Left lung (tissue), 10 donors: ENCODE data around the gene GPR37L1. TPM values are rescaled to one million over a fixed set of nuclear protein-coding genes. Genes with fewer than 3 reads are reported as not detected.

Source experiments
- ATAC-seq: fragments of 200-7000 bp; cut with Tn5 transposase; one replicate; pipeline ENCODE4 v1.9.1; 2020; ENCODE audit warnings: moderate library complexity
- DNase-seq, 4 donors: peaks; one replicate each; pipeline ENCODE4 v3.0.0-alpha.2; 2013 to 2020
- H3K27ac ChIP-seq, 2 donors: fragments of 200-600 bp; sonication (generic) in 1 of 2; one replicate each; pipeline versions ENCODE4 v1.5.0 to v1.8.0; 2020 to 2021
- H3K27me3 ChIP-seq, 2 donors: fragments of 200-600 bp; sonication (generic) in 1 of 2; one replicate each; pipeline versions ENCODE4 v1.5.0 to v1.8.0; 2020 to 2021
- H3K36me3 ChIP-seq, 2 donors: fragments of 200-600 bp; sonication (generic) in 1 of 2; one replicate each; pipeline versions ENCODE4 v1.5.0 to v1.8.0; 2020 to 2021
- H3K4me1 ChIP-seq, 2 donors: fragments of 200-600 bp; one replicate each; pipeline ENCODE4 v1.8.0; 2021
- H3K4me3 ChIP-seq, 2 donors: fragments of 200-600 bp; sonication (generic) in 1 of 2; one replicate each; pipeline versions ENCODE4 v1.5.0 to v1.8.0; 2020 to 2021; ENCODE audit warnings: mild to moderate bottlenecking in 1 of 2
- H3K9me3 ChIP-seq, 2 donors: fragments of 200-600 bp; sonication (generic) in 1 of 2; one replicate each; pipeline versions ENCODE4 v1.5.0 to v1.8.0; 2020 to 2021
- intact Hi-C, 2 donors: fragments of 100-400 bp; cut with DNase I; formaldehyde crosslinking; loops; one replicate each; pipeline versions ENCODE4 v1.11.2 to v1.14.2; 2022
- polyA plus RNA-seq, 6 donors: library from polyadenylated mRNA; unstranded; fragments of 120-200 nt; gene quantifications; one replicate each; pipeline ENCODE4 v1.2.1, GENCODE V29; 2013; ENCODE audit not compliant: insufficient read length in 6 of 6
- total RNA-seq, 2 donors: library from RNA; stranded (reverse); fragmentation: NEBNext Ultra II Directional; extraction: Animal tissue kit (Norgen Biotek cat#: 25700); gene quantifications; one replicate each; pipeline ENCODE4 v1.2.1, GENCODE V29; 2021
- TF ChIP-seq, protein P1 (sequence below), 2 donors: fragments of 200-600 bp; sonication (generic) in 1 of 2; IDR thresholded peaks; one replicate each; pipeline versions ENCODE4 v1.5.0 to v1.8.0; 2021; ENCODE audit warnings: antibody characterized with exemption in 2 of 2
- donor health status: DM: no; HTN: yes; CAD: no.
- donor health status: DM: no; HTN: no; CAD: no.

Gene GPR37L1
- total and polyA plus RNA-seq, 8 donors, result 0.05 to 0.20 (median 0.10) TPM

GRCh38 chr1:202146279-202146678, 23.6 kb downstream of the GPR37L1 start:
- peaks cover 0 to 31% of the 10 kb centered on the region in 2 donors for H3K36me3 ChIP-seq
- H3K4me1 ChIP-seq, result peaks cover 13 to 28% of the 10 kb centered on the region in 2 donors
- no peaks in the 10 kb centered on the region for H3K9me3 ChIP-seq
- H3K27ac ChIP-seq, result no peak overlapping the region
- TF ChIP-seq, protein P1, sequence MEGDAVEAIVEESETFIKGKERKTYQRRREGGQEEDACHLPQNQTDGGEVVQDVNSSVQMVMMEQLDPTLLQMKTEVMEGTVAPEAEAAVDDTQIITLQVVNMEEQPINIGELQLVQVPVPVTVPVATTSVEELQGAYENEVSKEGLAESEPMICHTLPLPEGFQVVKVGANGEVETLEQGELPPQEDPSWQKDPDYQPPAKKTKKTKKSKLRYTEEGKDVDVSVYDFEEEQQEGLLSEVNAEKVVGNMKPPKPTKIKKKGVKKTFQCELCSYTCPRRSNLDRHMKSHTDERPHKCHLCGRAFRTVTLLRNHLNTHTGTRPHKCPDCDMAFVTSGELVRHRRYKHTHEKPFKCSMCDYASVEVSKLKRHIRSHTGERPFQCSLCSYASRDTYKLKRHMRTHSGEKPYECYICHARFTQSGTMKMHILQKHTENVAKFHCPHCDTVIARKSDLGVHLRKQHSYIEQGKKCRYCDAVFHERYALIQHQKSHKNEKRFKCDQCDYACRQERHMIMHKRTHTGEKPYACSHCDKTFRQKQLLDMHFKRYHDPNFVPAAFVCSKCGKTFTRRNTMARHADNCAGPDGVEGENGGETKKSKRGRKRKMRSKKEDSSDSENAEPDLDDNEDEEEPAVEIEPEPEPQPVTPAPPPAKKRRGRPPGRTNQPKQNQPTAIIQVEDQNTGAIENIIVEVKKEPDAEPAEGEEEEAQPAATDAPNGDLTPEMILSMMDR (IDR thresholded peaks at IDR 0.05), result no peak
- ATAC-seq (no peak), DNase-seq (no peak)
- no peak overlapping the region for H3K4me3 ChIP-seq
- intact Hi-C loops, result no loop called here
- H3K27me3 ChIP-seq, result no peaks in the 10 kb centered on the region

- ATAC-seq (no peak), DNase-seq (peak in 1 of 4 donors; percentile 35)
- peaks cover 13 to 21% of the 10 kb centered on the region in 2 donors for H3K4me1 ChIP-seq
- peaks cover 0 to 38% of the 10 kb centered on the region in 2 donors for H3K36me3 ChIP-seq
- intact Hi-C loops, result no loop called here
- TF ChIP-seq, protein P1 (IDR thresholded peaks at IDR 0.05), result no peak
- H3K4me3 ChIP-seq, result no peak overlapping the region
- H3K27ac ChIP-seq, result no peak overlapping the region
- no peaks in the 10 kb centered on the region for H3K27me3 ChIP-seq
- H3K9me3 ChIP-seq, result no peaks in the 10 kb centered on the region
Measured at GRCh38 chr1:202146993-202147392, 24.3 kb downstream of the GPR37L1 start.

GRCh38 chr1:202148391-202148790, 25.7 kb downstream of the GPR37L1 start:
- no peak overlapping the region for H3K27ac ChIP-seq
- H3K9me3 ChIP-seq, result no peaks in the 10 kb centered on the region
- H3K4me1 ChIP-seq, result peaks cover 5 to 8% of the 10 kb centered on the region in 2 donors
- no peaks in the 10 kb centered on the region for H3K27me3 ChIP-seq
- ATAC-seq (no peak), DNase-seq (peak in 1 of 4 donors; percentile 48)
- intact Hi-C loops, result no loop called here
- H3K36me3 ChIP-seq, result peaks cover 0 to 49% of the 10 kb centered on the region in 2 donors
- TF ChIP-seq, protein P1 (IDR thresholded peaks at IDR 0.05), result no peak
- H3K4me3 ChIP-seq, result no peak overlapping the region

DNA sequence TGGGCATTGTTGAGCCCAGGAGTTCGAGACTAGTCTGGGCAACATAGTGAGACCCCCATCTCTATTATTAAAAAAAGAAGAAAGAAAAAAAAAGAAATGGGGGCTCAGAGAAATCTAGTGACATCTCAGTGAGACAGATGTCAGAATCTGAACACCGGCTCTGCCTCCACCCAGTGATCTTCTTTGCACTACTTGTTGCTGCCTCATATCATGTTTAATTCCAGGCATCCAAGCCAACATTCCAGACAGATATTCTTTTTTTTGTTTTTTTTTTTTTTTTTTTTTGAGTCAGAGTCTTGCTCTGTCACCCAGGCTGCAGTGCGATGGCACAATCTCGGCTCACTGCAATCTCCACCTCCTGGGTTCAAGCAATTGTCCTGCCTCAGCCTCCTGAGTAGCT, 26.8 kb downstream of the GPR37L1 start:
- H3K9me3 ChIP-seq, result no peaks in the 10 kb centered on the region
- intact Hi-C loops, result no loop called here
- H3K27ac ChIP-seq, result no peak overlapping the region
- DNase-seq (no peak), ATAC-seq (no peak)
- H3K27me3 ChIP-seq, result no peaks in the 10 kb centered on the region
- H3K36me3 ChIP-seq, result peaks cover 0 to 53% of the 10 kb centered on the region in 2 donors
- TF ChIP-seq, protein P1 (IDR thresholded peaks at IDR 0.05), result no peak
- peaks cover 6 to 20% of the 10 kb centered on the region in 2 donors for H3K4me1 ChIP-seq
- no peak overlapping the region for H3K4me3 ChIP-seq

DNA sequence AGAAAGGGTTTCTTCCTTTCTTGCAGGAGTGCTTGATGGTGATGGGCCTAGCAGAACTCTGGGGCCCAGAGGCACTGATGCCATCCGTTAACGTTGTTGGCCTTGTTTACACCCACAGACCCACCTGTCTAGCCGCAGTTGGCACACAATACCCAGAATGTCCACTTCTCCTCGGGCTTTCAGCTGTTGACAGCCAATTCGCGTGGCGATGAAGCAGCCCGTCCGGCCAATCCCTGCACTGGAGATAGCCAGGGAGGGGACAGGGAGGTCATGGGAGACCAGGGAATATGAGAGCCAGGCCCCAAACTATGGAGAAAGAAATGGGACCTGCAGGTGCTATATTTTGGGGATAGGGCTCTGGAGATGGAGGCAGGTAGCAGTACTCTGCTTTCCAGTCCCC, 27.5 kb downstream of the GPR37L1 start:
- intact Hi-C loops, result no loop called here
- no peak for ATAC-seq
- peaks cover 12 to 22% of the 10 kb centered on the region in 2 donors for H3K4me1 ChIP-seq

More for the DNA sequence above, 27.5 kb downstream of the GPR37L1 start:
- DNase-seq, result peak in 1 of 4 donors; percentile 46
- TF ChIP-seq, protein P1 (IDR thresholded peaks at IDR 0.05), result no peak
- Histone ChIP-seq H3K9me3 (no peaks in the 10 kb centered on the region), H3K36me3 (peaks cover 0 to 53% of the 10 kb centered on the region in 2 donors), H3K4me3 (no peak overlapping the region), H3K27me3 (no peaks in the 10 kb centered on the region), H3K27ac (no peak overlapping the region)
